Omental fat pad (tissue), 4 donors: ENCODE results near the gene EGFL6. TPM values are rescaled to one million over a fixed set of nuclear protein-coding genes. Genes with fewer than 3 reads are reported as not detected.
"Not testable (repeated sequence)": the region's sequence is repeated elsewhere in the genome, so short reads cannot be mapped to it uniquely, and the experiment has no call there.

Experiments used
- ATAC-seq: fragments of 150-250 bp; one replicate; pipeline ENCODE4 v1.9.1; 2016; ENCODE audit warnings: mild to moderate bottlenecking, moderate library complexity; ENCODE audit not compliant: low FRiP score
- DNase-seq: peaks from one replicate; pipeline ENCODE4 v3.0.0-alpha.2; 2019; ENCODE audit warnings: low spot score
- CTCF ChIP-seq, 3 donors: fragments of 450-650 bp; IDR thresholded peaks; one replicate each; pipeline ENCODE4 v1.5.1; 2016 to 2017; ENCODE audit warnings: antibody characterized with exemption in 3 of 3, mild to moderate bottlenecking in 3 of 3, moderate library complexity in 2 of 3
- total RNA-seq, 4 donors: library from RNA; depleted of rRNA; stranded (reverse); fragments of >200 nt; gene quantifications; one replicate each; pipeline ENCODE4 v1.1.0, GENCODE V29; 2016

The EGFL6 gene
- total RNA-seq, 4 donors from 2014 or later = 0.63 to 4.2 (median 1.2) TPM; not detected in 1

GRCh38 chrX:13670197-13670596 lies 100.8 kb downstream of the EGFL6 start:
- DNase-seq (no peak), ATAC-seq (no peak)
- no peak for TF ChIP-seq CTCF (IDR thresholded peaks at IDR 0.05)

- no peak for TF ChIP-seq CTCF (IDR thresholded peaks at IDR 0.05)
- ATAC-seq (no peak), DNase-seq (no peak)
Observed at GRCh38 chrX:13673016-13673415, 103.6 kb downstream of the EGFL6 start.

GRCh38 chrX:13676885-13677284 lies 107.5 kb downstream of the EGFL6 start:
- DNase-seq (no peak), ATAC-seq (no peak)
- no peak for TF ChIP-seq CTCF (IDR thresholded peaks at IDR 0.05)

GRCh38 chrX:13679700-13680099 lies 110.3 kb downstream of the EGFL6 start:
- not testable (repeated sequence) for DNase-seq, ATAC-seq

- no peak for TF ChIP-seq CTCF (IDR thresholded peaks at IDR 0.05)
- no peak for ATAC-seq
- no peak for DNase-seq
Observed at GRCh38 chrX:13681595-13681994, 112.2 kb downstream of the EGFL6 start.

Other genes with a start within 250 kb of the EGFL6 start
- gene ATXN3L, start 249.5 kb upstream of the EGFL6 start, total RNA-seq = not detected
- gene TCEANC, start 83.5 kb downstream of the EGFL6 start, total RNA-seq = 1 to 10 TPM; 2.4 to 3.9 (median 3.6) TPM
- gene RAB9A, start 119.5 kb downstream of the EGFL6 start, total RNA-seq = 10 to 100 TPM; 20.2 to 31.8 (median 29.8) TPM
- gene TRAPPC2, start 165.0 kb downstream of the EGFL6 start, total RNA-seq = 10 to 100 TPM in 1 of 4 donors, 1 to 10 TPM in 3; 6.6 to 13.1 (median 8.7) TPM
- gene OFD1, start 165.1 kb downstream of the EGFL6 start, total RNA-seq = 10 to 100 TPM; 13.2 to 25.1 (median 17.1) TPM
- 1 to 10 TPM; 1.4 to 9.1 (median 6.5) TPM for gene GPM6B, start 247.5 kb downstream of the EGFL6 start, total RNA-seq